Cardiac septum (tissue), 1 donor: ENCODE results near the gene GRM2. TPM values are rescaled to one million over a fixed set of nuclear protein-coding genes. Genes with fewer than 3 reads are reported as not detected.
"Not testable (repeated sequence)": the region's sequence is repeated elsewhere in the genome, so short reads cannot be mapped to it uniquely, and the experiment has no call there.

ENCODE experiments used
- DNase-seq: peaks from one replicate; pipeline ENCODE4 v3.0.0-alpha.2; 2020; ENCODE audit warnings: low spot score
- intact Hi-C: fragments of 100-400 bp; cut with DNase I; formaldehyde crosslinking; loops from one replicate; pipeline ENCODE4 v1.14.0; 2022
- total RNA-seq: library from RNA; stranded (reverse); fragmentation: NEBNext Ultra II Directional; extraction: Animal tissue kit (Norgen Biotek cat#: 25700); gene quantifications from one replicate; pipeline ENCODE4 v1.2.1, GENCODE V29; 2021
- donor health status: DM: no; HTN: no; CAD: no.

Gene GRM2
- total RNA-seq, 1 donor from 2014 or later: 0.30 TPM

- intact Hi-C loops: loop anchor here (5.0 kb wide), 1 partner anchor 84 kb away; no protein-coding TSS in a partner anchor
- DNase-seq: no peak
Observed at GRCh38 chr3:51717947-51718346, 11.1 kb downstream of the GRM2 start.

DNA sequence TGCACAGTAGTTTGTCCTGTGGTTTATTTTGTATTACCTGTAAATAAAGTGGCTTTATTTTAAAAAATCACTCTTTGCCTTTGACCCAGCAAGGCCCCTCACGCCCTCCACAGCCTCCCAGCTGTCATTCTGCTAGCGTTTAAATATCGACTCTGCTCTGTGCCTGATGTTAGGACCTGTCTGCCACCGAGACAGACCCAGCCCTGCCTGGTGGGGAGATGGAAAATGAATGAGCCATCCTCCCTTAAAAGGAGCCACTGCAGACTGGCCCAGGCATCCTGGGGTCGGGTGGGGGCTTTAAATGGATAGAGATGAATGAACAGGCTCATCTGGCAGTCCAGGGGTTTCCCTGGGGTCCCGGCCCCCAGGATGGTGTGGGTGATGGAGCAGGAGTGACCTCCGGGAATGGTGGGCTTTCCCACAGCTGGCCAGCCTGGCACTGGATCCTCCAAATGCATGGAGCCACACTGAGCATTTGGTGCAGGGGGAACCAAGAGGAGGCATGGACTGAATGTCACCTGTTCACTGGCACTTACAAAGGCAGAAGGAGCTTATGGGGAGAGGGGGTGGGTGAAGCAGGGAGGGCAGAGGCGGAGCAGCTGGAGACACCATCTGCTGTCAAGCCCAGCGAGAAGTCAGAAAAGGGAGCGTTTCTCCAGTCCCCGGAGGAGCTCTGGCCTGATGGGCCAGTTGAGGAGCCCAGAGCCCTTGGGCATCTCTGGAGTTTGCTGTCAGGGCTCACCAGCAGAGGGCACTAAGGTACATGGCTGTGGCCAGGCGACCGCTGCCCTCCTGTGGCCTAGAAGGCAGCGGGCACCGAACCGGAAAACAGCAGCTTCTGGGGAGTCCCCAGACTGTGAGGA lies 11.9 kb downstream of the GRM2 start:
- no peak for DNase-seq
- intact Hi-C loops: loop anchor here (5.0 kb wide), 1 partner anchor 84 kb away; no protein-coding TSS in a partner anchor

- DNase-seq: no peak
- intact Hi-C loops: loop anchor here (5.0 kb wide), 1 partner anchor 83 kb away; no protein-coding TSS in a partner anchor
Observed at GRCh38 chr3:51719410-51720025, 12.7 kb downstream of the GRM2 start.

- intact Hi-C loops: no loop called here
- no peak for DNase-seq
Observed at GRCh38 chr3:51720292-51721061, 13.6 kb downstream of the GRM2 start.

DNA sequence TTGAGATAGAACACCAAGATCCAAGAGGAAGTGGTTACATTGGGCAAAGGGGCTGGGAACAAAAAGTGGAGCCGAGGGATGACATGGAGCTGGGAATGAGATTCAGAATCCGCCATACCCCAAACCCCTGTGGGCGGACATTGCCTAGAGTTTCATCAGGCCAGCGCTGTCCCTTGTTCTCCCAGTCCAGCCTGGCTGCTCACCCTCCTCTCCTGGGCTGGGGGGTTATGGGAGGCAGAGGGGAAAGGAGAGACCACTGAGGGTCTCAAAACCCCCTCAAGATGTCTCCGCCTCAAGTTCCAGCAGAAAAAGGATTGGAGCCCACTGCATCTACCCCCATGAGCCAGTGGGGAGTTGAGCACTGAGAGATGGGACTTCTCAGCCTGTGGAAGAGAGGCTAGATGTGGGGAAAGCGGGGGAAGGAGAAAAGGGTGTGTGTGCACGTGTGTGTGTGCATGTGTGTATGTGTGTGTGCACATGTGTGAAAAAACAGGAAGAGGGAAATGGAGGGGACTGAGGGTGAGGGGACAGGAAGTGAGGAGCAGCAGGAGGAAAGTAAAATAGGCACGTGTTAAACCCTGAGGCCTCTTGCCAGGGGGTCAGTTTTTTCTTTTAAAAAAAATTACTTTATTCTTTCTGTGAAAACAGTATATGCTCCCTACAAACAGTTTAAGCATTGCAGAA lies 14.3 kb downstream of the GRM2 start:
- DNase-seq: peak; percentile 71
- intact Hi-C loops: no loop called here

DNA sequence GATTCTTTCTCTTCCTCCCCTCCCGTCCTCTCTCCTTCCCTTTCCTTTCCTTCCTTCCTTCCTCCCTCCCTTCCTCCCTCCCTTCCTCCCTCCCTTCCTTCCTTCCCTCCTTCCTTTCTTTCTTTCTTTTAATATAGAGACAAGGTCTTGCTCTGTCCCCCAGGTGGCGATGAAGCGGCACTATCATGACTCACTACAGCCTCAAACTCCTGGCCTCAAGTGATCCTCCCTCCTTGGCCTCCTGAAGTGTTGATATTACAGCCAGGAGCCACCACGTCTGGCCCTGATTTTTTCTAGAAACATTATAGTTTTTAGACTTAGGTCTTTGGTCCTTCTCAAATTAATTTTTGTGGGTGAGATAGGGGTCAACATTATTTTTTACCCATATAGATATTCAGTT lies 15.5 kb downstream of the GRM2 start:
- intact Hi-C loops: no loop called here
- DNase-seq: no peak

DNA sequence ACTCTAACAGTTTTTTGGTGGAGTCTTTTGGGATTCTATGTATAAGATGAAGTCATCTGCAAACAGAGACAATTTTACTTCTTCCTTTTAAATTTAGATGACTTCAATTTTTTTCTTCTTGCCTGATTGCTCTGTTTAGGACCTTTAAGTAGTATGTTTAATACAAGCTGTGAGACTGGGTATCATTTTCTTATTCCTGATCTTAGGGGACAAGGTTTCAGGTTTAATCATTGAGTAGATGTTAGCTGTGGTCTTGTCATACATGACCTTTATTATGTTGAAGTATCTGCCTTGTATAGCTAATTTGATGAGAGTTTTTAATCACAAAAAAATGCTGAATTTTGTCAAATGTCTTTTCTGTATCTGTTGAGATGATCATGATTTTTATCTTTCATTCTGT lies 20.6 kb downstream of the GRM2 start:
- intact Hi-C loops: no loop called here
- no peak for DNase-seq

GRCh38 chr3:51729042-51729633 lies 22.3 kb downstream of the GRM2 start:
- intact Hi-C loops: no loop called here

GRCh38 chr3:51733859-51734571 lies 27.1 kb downstream of the GRM2 start:
- DNase-seq: no peak
- intact Hi-C loops: no loop called here

More at GRCh38 chr3:51729042-51729633, 22.3 kb downstream of the GRM2 start:
- DNase-seq: no peak

- no peak for DNase-seq
- intact Hi-C loops: no loop called here
Observed at GRCh38 chr3:51734572-51734907, 27.7 kb downstream of the GRM2 start.

- no peak for DNase-seq
- intact Hi-C loops: no loop called here
Observed at GRCh38 chr3:51735039-51735438, 28.2 kb downstream of the GRM2 start.

- intact Hi-C loops: no loop called here
- no peak for DNase-seq
Observed at GRCh38 chr3:51735950-51736349, 29.1 kb downstream of the GRM2 start.

- no peak for DNase-seq
- intact Hi-C loops: no loop called here
Observed at GRCh38 chr3:51739110-51739509, 32.2 kb downstream of the GRM2 start.

DNA sequence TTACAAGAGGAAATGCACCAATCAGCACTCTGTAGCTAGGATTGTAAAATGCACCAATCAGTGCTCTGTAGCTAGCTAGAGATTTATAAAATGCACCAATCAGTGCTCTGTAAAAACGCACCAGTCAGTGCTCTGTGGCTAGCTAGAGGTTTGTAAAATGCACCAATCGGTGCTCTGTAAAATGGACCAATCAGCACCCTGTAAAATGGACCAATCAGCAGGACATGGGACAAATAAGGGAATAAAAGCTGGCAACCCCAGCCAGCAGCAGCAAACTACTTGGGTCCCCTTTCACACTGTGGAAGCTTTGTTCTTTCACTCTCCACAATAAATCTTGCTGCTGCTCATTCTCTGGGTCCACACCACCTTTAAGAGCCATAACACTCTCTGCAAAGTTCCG lies 35.5 kb downstream of the GRM2 start:
- DNase-seq, intact Hi-C loops: not testable (repeated sequence)

DNA sequence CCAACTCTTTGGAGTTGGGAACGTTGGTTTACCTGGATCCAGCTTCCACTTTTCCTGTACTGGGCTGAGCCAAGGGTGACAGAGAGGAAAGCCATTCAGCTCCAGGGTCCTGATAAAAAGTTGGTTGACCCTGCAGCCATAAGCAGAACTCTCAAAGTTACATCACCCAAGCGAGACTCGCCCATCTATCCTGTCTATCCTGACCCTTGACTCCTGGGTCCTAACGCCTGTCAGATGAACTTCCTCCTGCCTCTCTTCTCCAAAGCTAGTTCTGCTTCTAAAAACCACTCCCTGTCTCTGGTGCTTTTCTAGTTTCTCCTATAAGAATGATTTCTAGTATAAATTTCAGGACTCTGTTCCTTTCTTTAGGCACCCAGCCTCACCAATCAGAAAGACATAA lies 36.1 kb downstream of the GRM2 start:
- DNase-seq, intact Hi-C loops: not testable (repeated sequence)

DNA sequence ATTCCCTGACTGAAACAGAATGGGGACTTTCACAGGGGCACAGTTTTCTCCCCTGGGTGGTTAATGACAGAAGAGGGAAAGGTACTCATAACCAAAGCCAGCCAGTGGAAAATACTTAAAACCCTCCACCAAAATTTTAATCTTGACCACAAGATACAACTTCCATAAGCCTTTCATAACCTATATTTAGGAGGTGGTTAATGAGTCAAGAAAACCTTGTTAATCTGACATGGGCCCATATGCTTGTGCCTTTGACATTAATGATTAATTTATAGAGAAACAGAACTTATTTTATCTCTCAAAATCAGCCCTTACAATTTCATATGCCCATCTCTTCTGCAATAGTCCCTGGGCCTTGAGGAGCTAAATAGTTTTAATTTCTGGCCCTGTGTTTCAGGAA lies 41.0 kb downstream of the GRM2 start:
- intact Hi-C loops: no loop called here
- DNase-seq: no peak

DNA sequence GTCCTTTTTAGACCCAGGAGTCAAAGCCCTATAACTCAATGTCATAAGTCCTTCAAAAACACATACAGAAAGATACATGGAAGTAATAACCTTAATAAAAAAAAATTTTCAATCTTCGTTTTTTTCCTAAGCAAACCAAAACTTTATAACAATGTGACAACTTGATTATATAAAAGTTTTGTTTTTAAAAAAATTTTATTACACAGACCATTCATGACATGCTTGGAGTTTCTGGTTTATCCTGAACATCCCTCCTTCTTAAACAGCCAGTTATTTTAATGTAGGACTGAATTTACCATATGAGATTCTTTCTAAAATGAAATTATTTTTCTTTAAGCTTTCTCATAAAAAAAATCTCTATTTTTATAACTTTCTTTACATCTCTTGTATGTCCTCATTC lies 41.5 kb downstream of the GRM2 start:
- intact Hi-C loops: no loop called here
- no peak for DNase-seq

- intact Hi-C loops: no loop called here
- DNase-seq: no peak
Observed at GRCh38 chr3:51750878-51751277, 44.0 kb downstream of the GRM2 start.

DNA sequence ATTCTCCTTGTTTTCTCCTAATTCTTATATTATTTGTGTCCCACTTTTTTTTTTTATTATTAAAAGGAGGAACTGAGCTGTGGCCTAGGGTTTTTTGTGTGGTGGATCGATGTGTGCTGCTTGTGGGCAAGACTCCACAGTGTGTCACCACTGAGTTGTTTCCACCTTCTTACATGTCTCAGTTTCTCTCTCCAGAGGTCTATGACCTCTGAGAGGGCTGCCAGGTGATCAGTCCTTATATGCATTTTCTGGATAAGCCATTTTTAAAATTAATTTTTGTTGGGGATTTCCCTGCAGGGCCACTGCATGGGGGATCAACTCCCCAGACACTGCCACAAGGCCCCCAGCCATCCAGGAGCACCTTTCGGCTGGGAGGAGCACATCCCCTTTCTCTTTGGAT lies 44.4 kb downstream of the GRM2 start:
- intact Hi-C loops: no loop called here
- DNase-seq: no peak
